Hematopoietic multipotent progenitor cell treated with erythropoietin and hydrocortisone succinate and interleukin-3 and kit ligand, for 4 days (in vitro differentiated cells): ENCODE data around the gene RPS17.

Experiments used
- DNase-seq: peaks from one replicate; pipeline ENCODE4 v3.0.0-alpha.2; 2015

Gene RPS17

GRCh38 chr15:82540055-82540983 is at the start of gene RPS17:
Gene RPS17 (minus strand): TSS chr15:82540457. CDS start chr15:82540428, 29 bp downstream.
- DNase-seq: peak; percentile 98

GRCh38 chr15:82587805-82588204 is 47.5 kb upstream of the RPS17 start:
- no peak for DNase-seq

- peak; percentile 55 for DNase-seq
Observed at GRCh38 chr15:82585072-82585471, 44.8 kb upstream of the RPS17 start.

GRCh38 chr15:82580713-82581112 is 40.5 kb upstream of the RPS17 start:
- no peak for DNase-seq

- DNase-seq: peak; percentile 61
Observed at GRCh38 chr15:82575335-82575734, 35.1 kb upstream of the RPS17 start.

- DNase-seq: no peak
Observed at GRCh38 chr15:82572986-82573385, 32.7 kb upstream of the RPS17 start.

- no peak for DNase-seq
Observed at GRCh38 chr15:82572311-82572710, 32.1 kb upstream of the RPS17 start.

GRCh38 chr15:82571722-82572222 is 31.5 kb upstream of the RPS17 start:
- peak; percentile 38 for DNase-seq

- peak; percentile 9 for DNase-seq
Observed at GRCh38 chr15:82570721-82571508, 30.7 kb upstream of the RPS17 start.

GRCh38 chr15:82569834-82570233 is 29.6 kb upstream of the RPS17 start:
- no peak for DNase-seq

GRCh38 chr15:82568986-82569385 is 28.7 kb upstream of the RPS17 start:
- DNase-seq: no peak

- no peak for DNase-seq
Observed at GRCh38 chr15:82567661-82568060, 27.4 kb upstream of the RPS17 start.

GRCh38 chr15:82566690-82567089 is 26.4 kb upstream of the RPS17 start:
- no peak for DNase-seq

GRCh38 chr15:82558502-82558901 is 18.2 kb upstream of the RPS17 start:
- DNase-seq: no peak

- no peak for DNase-seq
Observed at GRCh38 chr15:82556315-82557035, 16.2 kb upstream of the RPS17 start.

GRCh38 chr15:82554849-82555248 is 14.6 kb upstream of the RPS17 start:
- DNase-seq: no peak

GRCh38 chr15:82554351-82554750 is 14.1 kb upstream of the RPS17 start:
- DNase-seq: no peak

- DNase-seq: no peak
Observed at GRCh38 chr15:82553846-82554245, 13.6 kb upstream of the RPS17 start.

GRCh38 chr15:82552861-82553260 is 12.6 kb upstream of the RPS17 start:
- no peak for DNase-seq

- DNase-seq: no peak
Observed at GRCh38 chr15:82551646-82552247, 11.5 kb upstream of the RPS17 start.

- no peak for DNase-seq
Observed at GRCh38 chr15:82549199-82549665, 9.0 kb upstream of the RPS17 start.

- DNase-seq: no peak
Observed at GRCh38 chr15:82548700-82549099, 8.4 kb upstream of the RPS17 start.
